ENCODE measurements around the gene LIAS. TPM values are rescaled to one million over a fixed set of nuclear protein-coding genes. Genes with fewer than 3 reads are reported as not detected.

Gene LIAS
- total RNA-seq, 2 experiments from 2014 or later = 10.0 to 10.1 TPM

Small RNA genes lying within 50 kb of the gene (microRNA-seq; reads per million reads assigned to microRNA genes)
- gene MIR5591 (ENCODE audit: borderline microRNAs expressed, borderline replicate concordance) = not detected

Other genes with a start within 250 kb of the LIAS start
- gene RFC1, start 92.7 kb upstream of the LIAS start, total RNA-seq = 100 to 1,000 TPM in 1 of 2 experiments, 10 to 100 TPM in 1; 97.0 to 104 TPM
- not detected for gene KLB, start 52.1 kb upstream of the LIAS start, total RNA-seq
- 1,000 to 10,000 TPM; 2,639 to 2,826 TPM for gene RPL9, start 134 bp upstream of the LIAS start, total RNA-seq
- 1 to 10 TPM; 3.5 to 3.7 TPM for gene UGDH, start 68.4 kb downstream of the LIAS start, total RNA-seq
- gene SMIM14, start 179.8 kb downstream of the LIAS start, total RNA-seq = 1 to 10 TPM; 2.0 to 3.1 TPM
- 10 to 100 TPM; 35.9 to 41.3 TPM for gene UBE2K, start 239.1 kb downstream of the LIAS start, total RNA-seq

Measured in CD4-positive, alpha-beta T cell (primary cell).